ENCODE data around the gene GRK1.

- TF ChIP-seq CTCF (IDR thresholded peaks at IDR 0.05 in 8 of 11, conservative IDR thresholded peaks at IDR 0.05 in 3 of 11): no peak
- no peak for TF ChIP-seq POLR2AphosphoS5 (IDR thresholded peaks at IDR 0.05)
- TF ChIP-seq POLR2A (IDR thresholded peaks at IDR 0.05): no peak
Measured at GRCh38 chr13:113650275-113650674, 16.7 kb upstream of the GRK1 start.
